Measurements from ENCODE around the gene TMEM181.

Gene TMEM181

DNA sequence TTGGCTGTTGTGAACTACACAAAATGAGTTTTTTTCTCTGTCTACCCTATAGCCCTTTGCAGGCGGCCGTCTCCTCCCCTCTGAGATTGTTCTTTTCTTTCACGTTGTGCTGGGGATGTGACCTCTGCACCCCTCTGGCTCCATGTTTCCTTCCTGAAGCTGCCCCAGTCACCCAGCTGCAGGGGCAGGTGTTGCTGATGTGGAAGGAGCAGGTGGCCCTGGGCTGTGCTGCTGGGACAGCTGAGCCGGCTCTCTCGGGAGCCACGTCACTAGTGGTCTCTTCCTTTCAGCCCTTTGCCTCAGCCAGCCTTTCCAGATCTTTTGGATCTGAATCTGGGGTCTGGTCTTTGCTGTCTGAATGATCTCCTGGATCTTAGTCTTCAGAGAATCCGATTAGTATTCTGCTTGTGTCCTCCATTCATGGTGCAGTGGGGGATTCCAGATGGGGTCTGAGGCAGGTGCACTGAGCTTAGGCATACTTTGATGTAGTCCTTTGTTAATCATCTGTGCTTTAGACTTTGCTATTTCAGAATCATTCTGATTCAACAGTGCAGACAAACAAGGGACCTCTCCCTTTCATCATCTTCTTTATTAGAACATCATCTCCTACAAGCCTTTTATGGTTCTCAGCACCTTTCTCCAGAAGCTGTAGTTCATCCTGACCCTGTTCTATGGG, 31.4 kb downstream of the TMEM181 start:
- TF ChIP-seq, protein P1, sequence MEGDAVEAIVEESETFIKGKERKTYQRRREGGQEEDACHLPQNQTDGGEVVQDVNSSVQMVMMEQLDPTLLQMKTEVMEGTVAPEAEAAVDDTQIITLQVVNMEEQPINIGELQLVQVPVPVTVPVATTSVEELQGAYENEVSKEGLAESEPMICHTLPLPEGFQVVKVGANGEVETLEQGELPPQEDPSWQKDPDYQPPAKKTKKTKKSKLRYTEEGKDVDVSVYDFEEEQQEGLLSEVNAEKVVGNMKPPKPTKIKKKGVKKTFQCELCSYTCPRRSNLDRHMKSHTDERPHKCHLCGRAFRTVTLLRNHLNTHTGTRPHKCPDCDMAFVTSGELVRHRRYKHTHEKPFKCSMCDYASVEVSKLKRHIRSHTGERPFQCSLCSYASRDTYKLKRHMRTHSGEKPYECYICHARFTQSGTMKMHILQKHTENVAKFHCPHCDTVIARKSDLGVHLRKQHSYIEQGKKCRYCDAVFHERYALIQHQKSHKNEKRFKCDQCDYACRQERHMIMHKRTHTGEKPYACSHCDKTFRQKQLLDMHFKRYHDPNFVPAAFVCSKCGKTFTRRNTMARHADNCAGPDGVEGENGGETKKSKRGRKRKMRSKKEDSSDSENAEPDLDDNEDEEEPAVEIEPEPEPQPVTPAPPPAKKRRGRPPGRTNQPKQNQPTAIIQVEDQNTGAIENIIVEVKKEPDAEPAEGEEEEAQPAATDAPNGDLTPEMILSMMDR (IDR thresholded peaks at IDR 0.05; ENCODE audit: poor library complexity, severe bottlenecking) = no peak
- no peaks in the 10 kb centered on the region for H3K4me1 ChIP-seq (ENCODE audit: insufficient read depth, poor library complexity, severe bottlenecking)
- peaks cover 86% of the 10 kb centered on the region for H3K36me3 ChIP-seq (ENCODE audit: low read depth)
- H3K27ac ChIP-seq (ENCODE audit: poor library complexity, severe bottlenecking) = no peak overlapping the region
- H3K27me3 ChIP-seq (ENCODE audit: insufficient read depth, poor library complexity, severe bottlenecking) = no peaks in the 10 kb centered on the region
- no peaks in the 10 kb centered on the region for H3K9me3 ChIP-seq (ENCODE audit: severe bottlenecking)
- ATAC-seq (ENCODE audit: low read depth) (no peak), DNase-seq (ENCODE audit: low spot score) (no peak)
- H3K4me3 ChIP-seq (ENCODE audit: severe bottlenecking) = no peak overlapping the region

DNA sequence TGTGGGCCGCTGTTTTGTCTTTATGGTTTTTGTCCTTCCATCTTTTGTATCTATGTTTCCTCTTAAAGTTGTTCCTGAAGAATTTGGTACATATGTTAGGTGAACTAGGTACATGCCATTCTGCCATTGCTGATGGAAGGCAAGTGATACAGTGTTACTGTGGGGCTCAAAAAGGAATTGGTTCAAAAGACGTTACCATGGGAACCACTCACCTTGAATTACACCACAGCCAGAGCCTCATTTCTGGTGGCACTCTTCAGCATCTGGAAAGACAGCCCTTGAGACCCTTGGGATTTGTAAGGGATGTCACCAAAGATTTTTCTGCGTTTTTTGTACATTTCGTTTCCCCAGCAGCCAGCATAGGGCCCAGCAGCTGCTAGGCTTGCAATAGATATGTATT, 31.9 kb downstream of the TMEM181 start:
- Histone ChIP-seq H3K4me1 (ENCODE audit: insufficient read depth, poor library complexity, severe bottlenecking) (no peaks in the 10 kb centered on the region), H3K9me3 (ENCODE audit: severe bottlenecking) (no peaks in the 10 kb centered on the region), H3K27ac (ENCODE audit: poor library complexity, severe bottlenecking) (no peak overlapping the region), H3K4me3 (ENCODE audit: severe bottlenecking) (no peak overlapping the region), H3K36me3 (ENCODE audit: low read depth) (peaks cover 86% of the 10 kb centered on the region), H3K27me3 (ENCODE audit: insufficient read depth, poor library complexity, severe bottlenecking) (no peaks in the 10 kb centered on the region)
- DNase-seq (ENCODE audit: low spot score) (no peak), ATAC-seq (ENCODE audit: low read depth) (no peak)
- TF ChIP-seq, protein P1 (IDR thresholded peaks at IDR 0.05; ENCODE audit: poor library complexity, severe bottlenecking) = no peak

DNA sequence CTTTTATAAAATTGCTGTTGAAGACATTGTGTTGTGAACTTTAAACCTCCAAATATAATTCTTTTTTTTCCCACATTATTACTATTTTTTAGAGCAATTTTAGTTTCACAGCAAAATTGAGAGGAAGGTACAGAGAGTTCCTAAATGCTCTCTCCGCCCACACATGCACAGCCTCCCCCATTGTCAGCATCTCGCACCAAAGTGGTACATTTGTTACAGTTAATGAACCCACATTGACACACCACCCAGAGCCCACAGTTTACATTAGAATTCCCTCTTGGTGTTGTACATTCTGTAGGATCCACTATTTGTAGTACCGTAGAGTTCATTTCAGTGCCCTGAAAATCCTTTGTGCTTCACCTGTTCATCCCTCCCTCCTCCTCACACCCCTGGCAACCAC, 33.8 kb downstream of the TMEM181 start:
- no peak overlapping the region for H3K4me3 ChIP-seq (ENCODE audit: severe bottlenecking)
- H3K9me3 ChIP-seq (ENCODE audit: severe bottlenecking) = no peaks in the 10 kb centered on the region
- peaks cover 85% of the 10 kb centered on the region for H3K36me3 ChIP-seq (ENCODE audit: low read depth)
- no peaks in the 10 kb centered on the region for H3K4me1 ChIP-seq (ENCODE audit: insufficient read depth, poor library complexity, severe bottlenecking)
- H3K27ac ChIP-seq (ENCODE audit: poor library complexity, severe bottlenecking) = no peak overlapping the region
- DNase-seq (ENCODE audit: low spot score) (no peak), ATAC-seq (ENCODE audit: low read depth) (no peak)
- TF ChIP-seq, protein P1 (IDR thresholded peaks at IDR 0.05; ENCODE audit: poor library complexity, severe bottlenecking) = no peak
- H3K27me3 ChIP-seq (ENCODE audit: insufficient read depth, poor library complexity, severe bottlenecking) = no peaks in the 10 kb centered on the region

DNA sequence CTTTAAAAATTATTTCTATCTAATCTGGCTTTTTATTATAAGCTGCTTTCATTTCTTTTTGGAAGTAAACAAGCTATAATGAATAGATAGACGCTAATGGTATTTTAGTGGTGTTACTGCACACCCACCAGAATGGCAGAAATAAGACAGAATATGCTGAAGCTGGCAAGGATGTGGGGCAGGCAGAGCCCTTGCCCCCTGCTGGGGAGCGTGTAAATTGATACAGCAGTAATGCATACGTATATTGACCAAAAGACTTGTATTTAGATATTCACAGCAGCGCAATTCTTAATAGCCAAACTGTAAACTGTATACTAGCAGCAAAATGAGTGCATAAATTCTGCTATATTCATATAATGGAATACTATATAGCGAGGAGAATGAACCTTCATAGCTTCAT, 35.3 kb downstream of the TMEM181 start:
- peaks cover 73% of the 10 kb centered on the region for H3K36me3 ChIP-seq (ENCODE audit: low read depth)
- TF ChIP-seq, protein P1 (IDR thresholded peaks at IDR 0.05; ENCODE audit: poor library complexity, severe bottlenecking) = peak; percentile 30
- no peaks in the 10 kb centered on the region for H3K4me1 ChIP-seq (ENCODE audit: insufficient read depth, poor library complexity, severe bottlenecking)
- no peaks in the 10 kb centered on the region for H3K27me3 ChIP-seq (ENCODE audit: insufficient read depth, poor library complexity, severe bottlenecking)
- peak; percentile 36; the same call in 1 of the 3 replicates for ATAC-seq (ENCODE audit: low read depth)
- H3K9me3 ChIP-seq (ENCODE audit: severe bottlenecking) = no peaks in the 10 kb centered on the region
- no peak for DNase-seq (ENCODE audit: low spot score)
- H3K4me3 ChIP-seq (ENCODE audit: severe bottlenecking) = no peak overlapping the region
- no peak overlapping the region for H3K27ac ChIP-seq (ENCODE audit: poor library complexity, severe bottlenecking)

DNA sequence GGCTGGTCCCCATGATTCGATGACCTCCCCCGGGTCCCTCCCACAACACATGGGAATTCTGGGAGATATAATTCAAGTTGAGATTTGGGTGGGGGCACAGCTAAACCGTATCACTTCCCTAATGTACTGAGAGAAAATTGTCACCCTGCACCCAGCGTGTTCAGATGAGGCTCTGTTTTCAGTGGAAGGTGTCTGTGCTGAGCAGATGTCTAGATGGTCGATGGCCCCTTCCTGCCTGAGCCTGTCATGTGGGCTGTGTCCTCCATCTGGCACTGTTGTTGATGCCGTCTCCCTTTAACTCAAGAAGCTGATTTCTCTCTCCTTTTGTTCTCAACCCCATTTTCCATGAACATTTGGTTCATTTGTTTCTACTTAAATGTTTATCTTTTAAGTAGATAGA, 37.0 kb downstream of the TMEM181 start:
- H3K27me3 ChIP-seq (ENCODE audit: insufficient read depth, poor library complexity, severe bottlenecking) = no peaks in the 10 kb centered on the region
- DNase-seq (ENCODE audit: low spot score) (no peak), ATAC-seq (ENCODE audit: low read depth) (no peak)
- TF ChIP-seq, protein P1 (IDR thresholded peaks at IDR 0.05; ENCODE audit: poor library complexity, severe bottlenecking) = no peak
- H3K36me3 ChIP-seq (ENCODE audit: low read depth) = peaks cover 65% of the 10 kb centered on the region
- no peaks in the 10 kb centered on the region for H3K9me3 ChIP-seq (ENCODE audit: severe bottlenecking)
- no peak overlapping the region for H3K27ac ChIP-seq (ENCODE audit: poor library complexity, severe bottlenecking)
- H3K4me3 ChIP-seq (ENCODE audit: severe bottlenecking) = no peak overlapping the region
- no peaks in the 10 kb centered on the region for H3K4me1 ChIP-seq (ENCODE audit: insufficient read depth, poor library complexity, severe bottlenecking)
